PFSK-1 (cell line): ENCODE data around the gene GTF3C4.

Experiments used
- FOXP2 ChIP-seq: optimal IDR thresholded peaks from 2 replicates; pipeline ENCODE3; 2011; ENCODE audit warnings: borderline replicate concordance, control low read depth, inconsistent platforms; ENCODE audit not compliant: insufficient read depth; ENCODE audit errors: extremely low read length, extremely low read depth
- POLR2AphosphoS5 ChIP-seq: IDR thresholded peaks from 2 replicates; pipeline ENCODE4 v1.6.1; 2012; ENCODE audit warnings: low read depth, mild to moderate bottlenecking, control low read depth, low read length, moderate library complexity
- SIN3A ChIP-seq: IDR thresholded peaks from 2 replicates; pipeline ENCODE4 v1.6.1; 2012; ENCODE audit warnings: mild to moderate bottlenecking, low read length, moderate library complexity, borderline replicate concordance; ENCODE audit not compliant: insufficient read depth
- TAF1 ChIP-seq: IDR thresholded peaks from 2 replicates; pipeline ENCODE4 v1.6.1; 2012; ENCODE audit warnings: low read length, control low read depth, borderline replicate concordance; ENCODE audit not compliant: insufficient read depth
- TF ChIP-seq, protein P1 (sequence below), 2 experiments: IDR thresholded peaks; 2 replicates each; pipeline versions ENCODE4 v1.6.1 to v1.8.0; 2011 to 2012; ENCODE audit warnings: low read depth in 2 of 2, low read length in 2 of 2, control low read depth in 1 of 2, inconsistent platforms in 1 of 2, mild to moderate bottlenecking in 1 of 2, moderate library complexity in 1 of 2; ENCODE audit not compliant: insufficient read depth in 1 of 2

Gene GTF3C4

DNA sequence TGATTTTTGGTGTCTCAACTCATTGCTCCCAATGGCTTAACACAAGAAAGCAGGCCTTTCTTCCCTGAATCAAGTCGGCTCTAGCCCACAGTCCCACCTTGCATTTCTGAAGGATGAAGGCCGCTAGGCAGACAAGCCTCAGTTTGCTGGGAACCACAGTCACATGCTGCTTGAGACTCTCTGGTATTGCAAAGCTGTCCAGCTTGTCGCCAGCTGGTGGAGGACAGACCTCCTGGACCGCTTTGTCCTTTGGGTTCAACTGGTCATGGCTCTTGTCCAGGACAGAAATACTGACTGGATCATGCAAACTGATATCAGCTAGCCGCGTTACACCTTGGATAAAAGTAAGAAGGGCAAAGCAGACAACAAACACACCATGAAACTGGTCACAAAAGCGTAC, 23.5 kb upstream of the GTF3C4 start:
- no peak for TF ChIP-seq TAF1
- no peak for TF ChIP-seq FOXP2
- no peak for TF ChIP-seq SIN3A
- no peak for TF ChIP-seq POLR2AphosphoS5
- TF ChIP-seq, protein P1, sequence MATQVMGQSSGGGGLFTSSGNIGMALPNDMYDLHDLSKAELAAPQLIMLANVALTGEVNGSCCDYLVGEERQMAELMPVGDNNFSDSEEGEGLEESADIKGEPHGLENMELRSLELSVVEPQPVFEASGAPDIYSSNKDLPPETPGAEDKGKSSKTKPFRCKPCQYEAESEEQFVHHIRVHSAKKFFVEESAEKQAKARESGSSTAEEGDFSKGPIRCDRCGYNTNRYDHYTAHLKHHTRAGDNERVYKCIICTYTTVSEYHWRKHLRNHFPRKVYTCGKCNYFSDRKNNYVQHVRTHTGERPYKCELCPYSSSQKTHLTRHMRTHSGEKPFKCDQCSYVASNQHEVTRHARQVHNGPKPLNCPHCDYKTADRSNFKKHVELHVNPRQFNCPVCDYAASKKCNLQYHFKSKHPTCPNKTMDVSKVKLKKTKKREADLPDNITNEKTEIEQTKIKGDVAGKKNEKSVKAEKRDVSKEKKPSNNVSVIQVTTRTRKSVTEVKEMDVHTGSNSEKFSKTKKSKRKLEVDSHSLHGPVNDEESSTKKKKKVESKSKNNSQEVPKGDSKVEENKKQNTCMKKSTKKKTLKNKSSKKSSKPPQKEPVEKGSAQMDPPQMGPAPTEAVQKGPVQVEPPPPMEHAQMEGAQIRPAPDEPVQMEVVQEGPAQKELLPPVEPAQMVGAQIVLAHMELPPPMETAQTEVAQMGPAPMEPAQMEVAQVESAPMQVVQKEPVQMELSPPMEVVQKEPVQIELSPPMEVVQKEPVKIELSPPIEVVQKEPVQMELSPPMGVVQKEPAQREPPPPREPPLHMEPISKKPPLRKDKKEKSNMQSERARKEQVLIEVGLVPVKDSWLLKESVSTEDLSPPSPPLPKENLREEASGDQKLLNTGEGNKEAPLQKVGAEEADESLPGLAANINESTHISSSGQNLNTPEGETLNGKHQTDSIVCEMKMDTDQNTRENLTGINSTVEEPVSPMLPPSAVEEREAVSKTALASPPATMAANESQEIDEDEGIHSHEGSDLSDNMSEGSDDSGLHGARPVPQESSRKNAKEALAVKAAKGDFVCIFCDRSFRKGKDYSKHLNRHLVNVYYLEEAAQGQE (IDR thresholded peaks at IDR 0.05; ENCODE audit: insufficient read depth in 1 of 2, low read depth in 2 of 2, low read length in 2 of 2), result no peak

DNA sequence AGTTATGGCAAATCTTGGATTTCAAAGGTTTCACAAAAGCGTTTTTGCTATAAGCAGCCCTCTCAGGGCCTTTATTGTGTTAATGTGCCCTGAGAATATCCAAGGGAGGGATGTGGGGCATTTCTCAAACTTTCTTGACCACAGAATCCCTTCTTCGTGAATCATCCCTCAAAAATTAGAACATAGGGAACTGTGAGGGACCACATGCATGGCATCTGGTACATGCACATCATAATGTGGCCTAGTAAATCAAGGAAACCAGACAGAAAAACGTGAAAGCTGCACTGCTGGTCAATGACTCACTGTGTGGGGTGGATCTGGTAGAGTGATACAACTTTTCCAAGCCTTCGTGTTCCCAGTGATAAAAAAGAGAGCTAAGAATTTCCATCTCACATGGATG, 22.9 kb upstream of the GTF3C4 start:
- no peak for TF ChIP-seq POLR2AphosphoS5
- TF ChIP-seq FOXP2, result no peak
- TF ChIP-seq TAF1, result no peak
- no peak for TF ChIP-seq SIN3A
- TF ChIP-seq, protein P1 (IDR thresholded peaks at IDR 0.05; ENCODE audit: insufficient read depth in 1 of 2, low read depth in 2 of 2, low read length in 2 of 2), result no peak

DNA sequence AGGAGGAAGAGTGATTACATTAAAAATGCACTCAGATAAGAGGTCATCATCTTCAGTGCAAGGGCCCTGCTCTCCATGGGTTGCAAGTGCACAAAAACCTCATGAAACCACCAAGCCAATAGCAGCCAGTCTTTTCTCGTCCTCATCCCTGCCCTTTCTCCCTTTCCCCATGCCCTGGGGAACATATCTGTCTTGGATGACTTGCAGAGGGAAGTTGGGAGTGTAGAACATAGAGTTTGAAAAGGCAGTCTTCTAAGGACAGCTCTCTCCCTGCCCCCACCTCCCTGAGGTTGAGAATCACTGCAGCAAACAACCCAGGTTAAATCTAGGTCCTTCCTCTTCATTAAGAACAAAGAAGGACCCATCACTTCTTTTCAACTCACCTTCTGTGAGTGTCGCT, 22.5 kb upstream of the GTF3C4 start:
- TF ChIP-seq SIN3A, result no peak
- no peak for TF ChIP-seq POLR2AphosphoS5
- TF ChIP-seq, protein P1 (IDR thresholded peaks at IDR 0.05; ENCODE audit: insufficient read depth in 1 of 2, low read depth in 2 of 2, low read length in 2 of 2), result no peak
- TF ChIP-seq TAF1, result no peak
- TF ChIP-seq FOXP2, result no peak

DNA sequence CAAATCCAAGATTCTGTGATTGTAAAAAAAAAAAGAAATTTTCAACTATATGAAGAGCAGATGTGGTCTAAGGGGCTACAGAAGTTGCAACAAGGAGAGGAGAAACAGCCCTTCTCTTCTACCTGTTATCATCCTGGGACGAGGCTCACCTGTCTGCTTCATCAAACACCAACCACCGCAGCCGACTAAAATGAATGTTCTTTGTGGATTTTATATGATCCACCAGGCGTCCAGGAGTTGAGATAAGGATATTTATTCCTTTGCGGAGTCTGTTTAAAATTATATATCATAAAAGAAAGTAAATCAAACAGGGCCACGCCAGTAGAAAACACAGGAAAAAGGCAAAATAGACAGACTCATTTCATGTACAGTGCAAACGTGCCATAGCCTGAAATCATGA, 22.0 kb upstream of the GTF3C4 start:
- TF ChIP-seq FOXP2, result no peak
- TF ChIP-seq SIN3A, result no peak
- TF ChIP-seq, protein P1 (IDR thresholded peaks at IDR 0.05; ENCODE audit: insufficient read depth in 1 of 2, low read depth in 2 of 2, low read length in 2 of 2), result no peak
- TF ChIP-seq TAF1, result no peak
- no peak for TF ChIP-seq POLR2AphosphoS5

DNA sequence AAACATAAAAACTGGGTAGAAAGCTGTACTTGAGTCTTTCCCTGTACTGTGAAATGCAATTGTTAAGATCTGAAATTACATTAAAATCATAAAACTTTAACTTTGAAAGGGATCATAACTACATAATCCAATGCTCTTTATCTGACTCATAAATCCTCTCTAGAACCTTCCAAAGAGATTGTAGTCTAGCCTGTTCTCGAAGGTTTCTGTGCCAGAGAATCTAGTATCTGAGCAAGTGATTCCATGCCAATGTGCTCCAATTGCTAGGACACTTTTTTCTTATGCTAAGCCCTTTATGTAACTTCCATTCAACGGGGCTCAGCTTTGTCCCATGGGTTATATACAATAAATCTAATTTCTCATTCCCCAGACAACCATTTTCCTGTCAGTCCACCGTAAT, 21.6 kb upstream of the GTF3C4 start:
- TF ChIP-seq, protein P1 (IDR thresholded peaks at IDR 0.05; ENCODE audit: insufficient read depth in 1 of 2, low read depth in 2 of 2, low read length in 2 of 2), result no peak
- TF ChIP-seq TAF1 (no peak), FOXP2 (no peak), SIN3A (no peak), POLR2AphosphoS5 (no peak)
